ENCODE measurements around the gene FALEC.

- no peak for TF ChIP-seq CTCF (IDR thresholded peaks at IDR 0.05)
- no peak for TF ChIP-seq POLR2A (IDR thresholded peaks at IDR 0.05)
Observed at GRCh38 chr1:150558303-150558704, 42.8 kb downstream of the FALEC start.
